HG02885 (cell line): ENCODE measurements around the gene XIRP2.
"Not testable (repeated sequence)": the region's sequence is repeated elsewhere in the genome, so short reads cannot be mapped to it uniquely, and the experiment has no call there.

Experiments
- ATAC-seq: cut with Tn5 transposase; IDR thresholded peaks from one replicate; pipeline ENCODE4 v1.9.1; 2021; ENCODE audit warnings: mild to moderate bottlenecking; ENCODE audit not compliant: unreplicated experiment, poor library complexity

XIRP2 gene

DNA sequence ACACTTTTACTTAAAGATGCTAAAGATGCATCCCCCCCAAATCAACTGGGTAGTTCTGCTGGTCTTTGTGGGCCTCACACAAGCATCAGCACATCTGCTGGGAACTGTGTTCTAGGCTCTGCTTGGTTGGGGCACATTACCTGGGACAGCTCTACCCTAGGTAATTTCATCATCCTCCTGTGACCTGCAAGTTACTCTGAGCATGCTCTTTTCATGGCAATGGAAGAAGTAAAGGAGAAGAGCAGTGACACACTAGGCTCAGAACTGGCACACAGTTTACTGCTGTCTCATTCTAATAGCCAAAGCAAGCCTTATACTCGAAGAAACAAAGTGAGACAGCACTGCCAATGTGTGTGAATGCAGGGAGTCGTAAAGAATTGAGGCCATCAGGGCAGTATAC lies 376.7 kb downstream of the XIRP2 start:
- no peak for ATAC-seq

DNA sequence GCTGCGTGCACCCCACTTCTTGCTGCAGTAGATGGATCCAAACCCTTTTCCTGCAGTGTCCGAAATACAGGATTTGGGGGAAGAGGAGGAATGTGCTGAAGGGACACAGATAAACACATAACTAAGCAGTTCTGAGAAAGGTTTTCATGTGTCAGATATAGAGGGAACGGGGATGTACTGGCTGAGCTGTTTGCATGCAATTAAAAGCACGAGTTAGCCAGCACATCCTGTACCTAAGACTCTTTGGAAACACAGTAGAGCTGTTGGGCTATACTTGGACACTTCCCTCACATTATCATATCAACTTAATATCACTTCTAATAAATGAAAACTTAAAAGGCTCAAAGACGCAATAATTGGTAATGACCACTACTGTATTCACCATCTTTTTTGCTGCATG lies 377.4 kb downstream of the XIRP2 start:
- no peak for ATAC-seq

DNA sequence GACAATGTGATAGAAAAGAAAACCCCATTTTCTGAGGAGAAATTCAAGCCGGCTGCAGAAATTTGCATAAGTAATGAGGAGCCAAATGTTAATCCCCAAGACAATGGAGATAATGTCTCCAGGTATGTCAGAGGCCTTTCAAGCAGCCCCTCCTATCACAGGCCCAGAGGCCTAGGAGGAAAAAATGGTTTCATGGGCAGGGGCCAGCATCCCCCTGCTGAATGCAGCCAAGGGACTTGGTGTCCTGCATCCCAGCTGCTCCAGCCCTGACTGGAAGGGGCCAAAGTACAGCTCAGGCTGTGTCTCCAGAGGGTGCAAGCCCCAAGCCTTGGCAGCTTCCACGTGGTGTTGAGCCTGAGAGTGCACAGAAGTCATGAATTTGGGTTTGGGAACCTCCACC lies 380.0 kb downstream of the XIRP2 start:
- not testable (repeated sequence) for ATAC-seq

DNA sequence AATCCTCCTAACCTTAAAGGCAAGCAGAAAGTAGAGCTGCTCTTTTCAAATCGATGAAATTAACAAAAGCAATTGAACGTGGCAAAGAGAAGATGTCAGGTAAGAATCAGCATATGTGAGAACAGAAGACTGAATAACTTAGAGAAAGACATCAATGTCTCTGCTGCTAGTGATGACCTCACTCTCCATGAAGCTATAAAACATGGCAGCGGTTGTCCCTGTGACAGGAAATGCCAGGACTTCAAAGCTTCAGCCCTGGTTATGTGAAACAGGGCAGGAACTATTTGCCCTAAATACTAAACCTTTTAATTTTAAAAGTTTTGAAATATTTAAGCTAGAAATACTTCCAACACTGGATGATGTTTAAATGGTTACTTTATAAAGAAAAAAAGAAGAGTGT lies 383.7 kb downstream of the XIRP2 start:
- ATAC-seq = no peak

DNA sequence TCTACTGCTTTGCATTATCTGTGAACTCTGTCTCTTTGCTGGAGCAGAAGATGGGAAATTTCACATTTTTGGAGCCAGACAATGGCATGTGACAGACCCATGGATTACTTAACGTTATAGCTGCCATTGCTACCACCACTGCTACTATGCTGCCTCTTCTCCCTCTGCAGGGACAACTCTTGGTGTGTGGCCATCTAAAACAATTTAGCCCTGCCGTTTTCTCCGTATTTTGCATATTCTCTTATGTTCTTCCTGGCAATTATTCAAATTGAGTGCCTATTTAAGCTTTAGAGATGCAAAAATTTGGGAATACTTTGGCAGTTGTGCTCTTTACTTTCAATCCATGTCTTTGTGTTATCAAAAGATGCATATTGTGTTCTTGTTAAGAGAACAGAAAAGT lies 386.8 kb downstream of the XIRP2 start:
- ATAC-seq = no peak

DNA sequence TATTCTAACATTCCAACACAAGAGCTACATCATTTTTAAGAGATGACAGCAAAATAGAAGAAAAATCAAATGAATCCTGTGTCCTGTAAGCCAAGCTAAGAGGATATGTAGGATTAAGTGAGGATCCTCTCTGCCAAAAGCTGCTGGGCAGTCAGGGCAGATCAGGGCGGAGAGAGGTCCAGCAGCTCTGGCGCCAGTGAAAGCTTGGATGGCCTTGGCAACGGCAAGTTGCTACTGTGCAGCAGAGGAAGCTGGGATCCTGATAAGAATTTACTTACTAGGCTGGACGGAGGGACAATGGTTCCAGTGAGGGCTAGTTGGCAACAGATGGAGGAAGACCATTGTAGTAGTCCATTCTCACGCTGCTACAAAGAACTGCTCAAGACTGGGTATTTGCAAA lies 391.5 kb downstream of the XIRP2 start:
- ATAC-seq = no peak

DNA sequence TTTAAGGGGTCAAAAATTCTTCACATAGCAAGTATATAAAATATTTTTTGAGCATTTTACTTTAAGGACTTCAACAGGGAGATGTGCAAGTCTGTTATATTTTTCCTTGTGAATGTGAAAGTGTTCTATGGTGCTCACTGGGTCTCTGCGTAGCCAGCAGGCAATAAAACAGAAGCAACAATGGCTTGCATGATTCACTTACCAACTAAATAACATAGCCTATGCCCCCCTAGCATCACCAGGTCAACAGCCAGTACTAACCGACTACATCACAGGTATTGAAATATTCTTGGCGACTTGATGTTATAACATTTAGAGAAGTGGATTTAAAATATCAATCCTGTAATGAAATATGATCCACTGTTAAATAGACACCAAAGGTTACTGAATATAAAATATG lies 398.9 kb downstream of the XIRP2 start:
- no peak for ATAC-seq

DNA sequence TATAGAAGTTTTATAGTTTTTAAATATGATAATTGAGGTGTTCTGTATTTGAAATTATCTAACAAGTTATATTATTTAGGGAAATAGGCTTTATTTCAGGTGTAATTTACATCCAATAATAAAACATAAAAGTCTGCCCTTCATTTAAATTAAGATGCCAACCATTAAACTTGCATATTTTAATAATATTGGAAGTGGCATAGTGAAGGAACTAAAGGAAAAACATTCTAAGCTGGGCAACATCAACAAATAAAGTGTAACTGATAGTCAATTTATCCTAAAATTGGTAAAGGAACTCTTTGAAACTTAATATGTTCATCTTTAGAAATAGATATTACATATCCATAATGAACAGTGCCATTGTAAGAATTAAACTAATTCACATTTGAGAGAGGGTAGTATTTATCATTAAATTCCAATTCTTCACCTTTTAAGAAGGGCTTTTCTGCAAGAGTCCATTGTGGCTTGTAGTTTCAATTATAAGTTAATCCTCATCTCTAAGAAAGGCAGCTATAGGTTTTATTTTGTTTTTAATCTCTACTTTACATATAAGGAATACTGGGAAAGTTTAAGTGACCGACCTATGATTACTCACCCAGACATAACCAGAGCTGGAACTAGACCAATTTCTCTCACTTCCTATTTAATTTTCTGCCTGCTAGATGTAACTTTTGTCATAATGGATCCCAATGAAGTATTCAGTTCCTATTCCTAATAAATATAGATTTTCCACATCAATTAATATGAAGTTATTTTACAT lies 401.6 kb downstream of the XIRP2 start:
- ATAC-seq = no peak

DNA sequence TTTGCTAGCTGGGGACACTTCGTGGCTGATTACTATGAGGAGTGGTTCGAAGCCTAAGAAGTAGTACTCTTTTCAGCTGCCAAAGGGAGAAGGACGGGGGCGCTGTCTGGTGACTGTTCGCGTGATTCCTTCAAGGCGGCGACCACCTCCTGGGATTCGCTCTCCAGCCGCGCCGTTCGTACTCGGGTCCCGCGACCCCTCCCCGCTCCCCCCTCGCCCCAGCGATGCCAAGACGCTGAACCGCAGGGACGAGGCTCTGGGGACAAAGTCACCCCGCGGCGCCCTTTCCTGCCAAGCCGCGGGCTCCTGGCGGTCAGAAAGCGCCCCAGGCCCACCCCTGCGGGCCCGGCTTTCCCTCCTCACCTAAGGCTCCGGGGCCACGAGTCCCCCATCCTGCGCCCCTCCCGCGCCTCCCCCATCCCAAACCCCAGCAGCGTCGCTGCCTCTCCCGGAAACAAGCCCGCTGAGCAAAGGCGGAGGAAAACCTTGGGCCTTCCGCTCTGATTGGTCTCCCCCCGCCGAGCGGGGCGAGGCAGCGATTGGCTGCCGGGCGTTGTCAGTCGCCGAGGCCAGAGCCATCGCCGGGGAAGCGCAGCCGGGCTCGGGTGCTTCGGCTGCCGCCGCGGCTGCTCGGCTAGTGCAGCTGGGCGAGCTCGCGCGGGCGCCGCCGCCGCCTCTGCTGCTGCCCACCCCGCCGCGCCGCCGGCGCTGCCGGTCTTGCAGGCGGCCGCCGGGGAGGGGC lies 404.3 kb downstream of the XIRP2 start, which contains the start of gene B3GALT1:
TSS of gene B3GALT1 (plus strand) at position 572 of the 742 bp plus-strand sequence.
- ATAC-seq = peak; percentile 99

DNA sequence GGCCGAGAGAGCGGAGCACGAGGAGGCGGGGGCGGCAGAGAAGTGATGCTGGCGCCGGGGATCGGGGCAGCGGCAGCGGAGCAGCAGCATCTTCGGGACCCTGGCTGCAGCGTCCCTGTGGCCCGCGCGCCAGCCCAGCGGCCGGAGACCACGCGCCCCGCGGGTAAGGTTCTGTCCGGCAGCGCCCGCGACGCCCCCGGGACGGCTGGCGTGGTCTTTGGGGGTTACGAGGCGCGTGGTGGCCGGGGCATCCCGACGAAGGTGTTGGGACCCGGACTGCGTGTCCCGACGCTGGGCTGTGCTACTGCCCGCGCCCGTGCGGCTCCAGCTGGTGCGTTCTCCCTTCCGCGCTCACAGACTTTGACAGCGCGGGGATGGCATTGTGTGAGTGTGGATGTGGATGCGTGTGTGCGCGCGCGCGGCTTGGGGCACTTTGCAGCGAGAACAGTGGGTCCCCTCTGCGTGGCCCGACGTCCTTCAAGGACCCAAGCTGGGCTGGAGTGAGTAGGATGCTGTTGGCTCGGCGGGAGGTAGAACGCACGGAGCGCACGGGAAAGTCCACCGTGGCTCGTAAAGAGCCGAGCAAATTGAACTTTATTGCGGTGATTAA lies 405.0 kb downstream of the XIRP2 start:
- peak; percentile 17 for ATAC-seq

DNA sequence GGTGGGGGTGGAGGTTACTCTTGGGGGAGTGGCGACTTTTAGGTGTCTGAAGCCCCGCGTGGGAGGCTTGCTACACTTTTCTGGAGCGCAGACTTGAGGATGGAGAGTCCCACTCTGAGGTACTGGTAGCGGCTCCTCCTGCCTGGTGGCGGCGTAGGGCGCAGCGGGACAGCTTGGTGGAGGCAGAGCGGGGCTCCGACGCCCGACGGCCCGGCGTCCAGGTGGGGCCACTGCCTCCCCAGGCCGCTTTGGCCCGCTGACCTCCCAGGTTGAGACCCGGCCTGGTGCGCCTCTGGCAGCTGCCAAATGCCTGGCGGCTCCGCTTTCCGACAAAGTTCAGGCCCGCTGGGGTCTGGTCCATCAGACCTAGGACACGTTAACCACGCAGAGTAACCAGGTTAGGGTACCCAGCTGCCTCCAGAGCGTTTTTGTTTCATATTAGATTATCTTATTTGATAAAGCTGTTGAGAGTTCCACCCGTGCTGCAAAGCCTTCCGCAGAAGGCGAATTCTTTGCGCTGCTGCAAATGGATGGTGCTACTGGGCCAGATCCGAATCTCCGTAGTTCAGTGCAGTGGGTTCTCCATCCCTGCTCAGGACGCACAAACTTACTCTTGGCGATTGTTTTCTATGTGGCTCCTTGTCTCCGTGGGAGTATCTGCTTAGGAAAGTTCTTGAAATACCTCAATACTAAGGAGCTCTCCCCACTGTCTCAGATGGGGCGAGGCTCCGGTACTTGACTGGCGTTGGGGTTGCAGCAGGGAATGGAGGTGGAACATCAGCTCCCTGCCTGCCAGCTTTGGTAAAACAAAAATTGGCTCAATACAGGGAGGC lies 405.9 kb downstream of the XIRP2 start:
- ATAC-seq = no peak

DNA sequence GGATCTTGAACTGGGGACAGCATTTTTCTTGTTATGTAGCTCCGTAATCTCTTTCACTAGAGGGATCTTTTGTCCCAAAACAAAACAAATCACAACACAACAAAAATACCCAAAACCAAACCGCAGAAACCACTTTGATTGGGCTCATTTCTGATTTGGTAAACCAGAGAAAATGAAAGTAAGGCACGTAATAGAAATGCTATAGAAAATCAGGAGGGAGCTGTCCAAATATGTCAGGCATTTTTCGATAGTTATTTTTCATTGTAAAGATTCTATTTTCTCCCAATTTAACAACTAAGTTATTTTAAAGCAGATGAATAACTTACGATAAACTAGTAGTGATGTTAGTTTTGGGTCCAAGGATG lies 406.5 kb downstream of the XIRP2 start:
- ATAC-seq = no peak

DNA sequence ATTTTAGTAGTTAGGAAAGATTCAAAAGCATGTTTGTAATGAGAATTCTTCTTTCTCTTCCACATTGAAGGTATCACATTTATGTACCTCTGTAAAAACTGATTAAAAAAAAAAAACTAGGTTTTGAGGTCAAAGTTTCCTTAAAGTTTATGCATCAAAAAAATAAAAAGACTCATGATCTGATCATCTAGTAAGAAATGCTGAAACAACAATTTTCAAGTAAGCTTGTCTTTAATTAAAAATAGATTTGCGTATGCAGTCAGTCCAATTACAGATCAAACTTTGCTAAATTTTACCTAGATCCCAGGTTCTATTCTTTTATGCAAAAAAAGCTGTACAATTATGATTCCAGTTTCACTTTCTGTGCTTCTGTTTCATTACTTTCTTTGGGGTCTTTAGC lies 409.0 kb downstream of the XIRP2 start:
- no peak for ATAC-seq

DNA sequence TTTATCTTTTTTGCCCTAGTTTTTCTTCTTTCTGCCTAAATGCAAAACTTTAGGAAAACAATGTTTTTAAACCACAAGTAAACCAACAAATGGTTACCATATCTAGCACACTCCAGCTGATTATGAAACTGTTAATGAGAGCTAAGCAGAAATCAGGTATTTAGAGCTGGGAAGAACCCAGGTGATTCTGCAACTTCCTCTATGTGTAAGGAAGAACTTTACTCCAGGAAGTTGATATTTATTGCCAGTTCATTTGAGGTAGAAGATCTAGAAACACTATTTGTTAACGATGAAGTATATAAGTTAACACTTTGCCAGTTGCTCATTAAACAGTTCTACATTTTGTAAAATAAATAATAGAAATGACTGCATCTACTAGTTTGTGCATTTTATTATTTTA lies 409.7 kb downstream of the XIRP2 start:
- no peak for ATAC-seq
